ENCODE data around the gene NMRK1. TPM values are rescaled to one million over a fixed set of nuclear protein-coding genes. Genes with fewer than 3 reads are reported as not detected.

The NMRK1 gene
- total and polyA plus RNA-seq, 2 of the 13 experiments (the other 11 are each of a cell fraction or from before 2014, with no cell fraction given): 9.1 to 12.9 TPM

DNA sequence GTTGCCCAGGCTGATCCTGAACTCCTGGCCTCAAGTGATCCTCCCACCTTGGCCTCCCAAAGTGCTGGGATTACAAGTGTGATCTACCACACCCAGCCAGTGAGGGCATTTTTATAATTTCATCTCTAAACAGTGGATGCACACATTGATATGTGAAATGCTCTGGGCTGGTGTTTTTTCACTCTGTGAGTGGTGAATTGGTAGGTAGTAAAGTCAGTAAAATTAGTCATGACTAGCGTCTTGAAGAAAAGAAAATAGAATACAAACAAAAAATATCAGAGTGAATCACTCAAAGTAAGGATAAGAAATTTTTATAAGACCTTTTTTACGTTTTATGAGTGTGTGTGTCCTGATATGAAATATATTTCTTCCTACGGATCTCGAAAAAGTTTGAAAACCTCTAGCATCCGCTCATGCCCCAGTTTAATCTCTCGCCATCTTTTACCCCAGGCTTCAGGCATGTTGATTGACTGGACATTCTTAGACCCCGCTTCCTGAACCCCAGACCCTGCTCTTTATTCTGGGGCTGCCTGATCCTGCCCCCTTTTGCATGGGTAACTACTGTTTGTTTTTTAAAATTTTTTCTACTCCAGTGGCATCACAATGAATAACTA lies 14.3 kb upstream of the NMRK1 start:
- H3K4me3 ChIP-seq (replicated peaks in 1 of 3; ENCODE audit: insufficient read depth in 1 of 3, low read depth in 2 of 3, low read length in 3 of 3): no peak overlapping the region
- H3K4me2 ChIP-seq (ENCODE audit: low read depth, low read length): no peak overlapping the region
- H3K79me2 ChIP-seq (ENCODE audit: insufficient read depth, low read length): peaks cover 2% of the 10 kb centered on the region
- no peaks in the 10 kb centered on the region for H3K27me3 ChIP-seq (ENCODE audit: control insufficient read depth in 1 of 2, insufficient read depth in 2 of 2, low read length in 2 of 2)
- ChIA-PET CTCF (ENCODE audit: low intra/inter-chr PET ratio, low total read pairs) (no interaction called here), POLR2A (no interaction called here)
- no peak for ATAC-seq
- no peak for DNase-seq (ENCODE audit: low spot score)
- peaks cover 24% of the 10 kb centered on the region for H3K4me1 ChIP-seq (ENCODE audit: insufficient read depth, low read length)
- no peak overlapping the region for H2AFZ ChIP-seq (ENCODE audit: low read length)
- no peak overlapping the region for H3K9ac ChIP-seq (ENCODE audit: insufficient read depth, low read depth, low read length)
- no peaks in the 10 kb centered on the region for H3K36me3 ChIP-seq (replicated peaks in 1 of 2; ENCODE audit: control insufficient read depth in 1 of 2, insufficient read depth in 2 of 2, low read length in 2 of 2)
- WGBS (ENCODE audit: low lambda C conversion rate): 98% methylated on average over 7 of the region's 7 CpGs
- H4K20me1 ChIP-seq (ENCODE audit: insufficient read depth, low read length): no peaks in the 10 kb centered on the region
- intact Hi-C loops (cut with micrococcal nuclease; ENCODE audit: unreplicated experiment): no loop called here
- no TSS peak for BruUV-seq (replicated peaks)
- no peak overlapping the region for H3K27ac ChIP-seq (ENCODE audit: extremely low read length, insufficient read depth, low read length)
- no peak for FAIRE-seq
- in situ Hi-C loops (cut with HindIII; ENCODE audit: extremely low pct_ligation_motif_present, low pct_unique_long_range_greater_than_20kb): no loop called here
- no peaks in the 10 kb centered on the region for H3K9me3 ChIP-seq (ENCODE audit: low read length)
- TF ChIP-seq, protein P1, sequence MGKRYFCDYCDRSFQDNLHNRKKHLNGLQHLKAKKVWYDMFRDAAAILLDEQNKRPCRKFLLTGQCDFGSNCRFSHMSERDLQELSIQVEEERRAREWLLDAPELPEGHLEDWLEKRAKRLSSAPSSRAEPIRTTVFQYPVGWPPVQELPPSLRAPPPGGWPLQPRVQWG (CRISPR knock-in tag; IDR thresholded peaks at IDR 0.05; ENCODE audit: borderline replicate concordance, low read depth): no peak
- TF ChIP-seq SCMH1 (CRISPR knock-in tag; IDR thresholded peaks at IDR 0.05; ENCODE audit: borderline replicate concordance): no peak
- TF ChIP-seq SRY (CRISPR knock-in tag; IDR thresholded peaks at IDR 0.05): no peak
- no peak for TF ChIP-seq DBP (CRISPR knock-in tag; IDR thresholded peaks at IDR 0.05; ENCODE audit: not compliant biosample characterization)
- no peak for TF ChIP-seq MTF2 (CRISPR knock-in tag; IDR thresholded peaks at IDR 0.05; ENCODE audit: borderline replicate concordance)
- TF ChIP-seq ZNF318 (CRISPR knock-in tag; IDR thresholded peaks at IDR 0.05): no peak
- no peak for TF ChIP-seq FOXK1 (CRISPR knock-in tag; IDR thresholded peaks at IDR 0.05; ENCODE audit: borderline replicate concordance, low read depth)
- no peak for TF ChIP-seq WIZ (CRISPR knock-in tag; IDR thresholded peaks at IDR 0.05)
- TF ChIP-seq ZNF781 (CRISPR knock-in tag; IDR thresholded peaks at IDR 0.05; ENCODE audit: borderline replicate concordance, not compliant biosample characterization): no peak
- no peak for TF ChIP-seq ZNF350 (CRISPR knock-in tag; IDR thresholded peaks at IDR 0.05; ENCODE audit: borderline replicate concordance, low read depth)
- no peak for TF ChIP-seq ZNF329 (CRISPR knock-in tag; IDR thresholded peaks at IDR 0.05; ENCODE audit: low read depth)
- TF ChIP-seq NCOA1 (CRISPR knock-in tag; IDR thresholded peaks at IDR 0.05): no peak
- TF ChIP-seq TARDBP (CRISPR knock-in tag; IDR thresholded peaks at IDR 0.05): no peak
- TF ChIP-seq KLF16 (CRISPR knock-in tag; IDR thresholded peaks at IDR 0.05): no peak
- TF ChIP-seq ZNF607 (CRISPR knock-in tag; IDR thresholded peaks at IDR 0.05; ENCODE audit: borderline replicate concordance): no peak

Measured in HepG2 (cell line).